Measurements from ENCODE around the gene GNAZ.

The GNAZ gene

DNA sequence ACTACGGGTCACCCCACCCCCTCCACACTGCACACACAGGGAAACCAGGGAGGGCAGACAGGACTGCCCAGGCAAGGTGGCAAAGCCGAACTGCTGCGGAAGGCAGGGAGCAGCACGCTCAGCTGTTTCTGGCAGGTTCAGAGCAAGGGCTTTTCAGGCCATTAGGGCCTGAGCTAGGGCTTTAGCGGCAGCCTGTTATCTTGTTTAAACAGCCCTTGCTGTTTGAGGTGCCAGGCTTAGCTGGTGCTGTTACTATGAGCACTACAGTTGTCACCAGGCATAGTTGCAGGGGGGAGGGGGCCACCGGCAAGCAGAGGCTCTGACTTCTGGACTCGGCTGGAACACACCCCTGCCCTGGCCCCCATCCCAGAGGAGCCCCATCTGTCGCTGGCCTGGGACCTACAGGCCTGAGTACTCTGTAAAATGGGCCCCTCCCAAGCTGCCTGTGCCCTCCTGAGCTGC, 36.6 kb downstream of the GNAZ start:
- TF ChIP-seq CTCF (IDR thresholded peaks at IDR 0.05; ENCODE audit: insufficient read depth, low read length, poor library complexity, severe bottlenecking): no peak
- no peak for DNase-seq (ENCODE audit: extremely low read depth, insufficient read length)
- Histone ChIP-seq H3K27me3 (replicated peaks; ENCODE audit: control insufficient read depth, insufficient read depth, low read length) (no peaks in the 10 kb centered on the region), H3K4me3 (replicated peaks; ENCODE audit: low read depth, low read length) (no peak overlapping the region), H3K36me3 (ENCODE audit: control insufficient read depth, insufficient read depth, low read length) (no peaks in the 10 kb centered on the region)

DNA sequence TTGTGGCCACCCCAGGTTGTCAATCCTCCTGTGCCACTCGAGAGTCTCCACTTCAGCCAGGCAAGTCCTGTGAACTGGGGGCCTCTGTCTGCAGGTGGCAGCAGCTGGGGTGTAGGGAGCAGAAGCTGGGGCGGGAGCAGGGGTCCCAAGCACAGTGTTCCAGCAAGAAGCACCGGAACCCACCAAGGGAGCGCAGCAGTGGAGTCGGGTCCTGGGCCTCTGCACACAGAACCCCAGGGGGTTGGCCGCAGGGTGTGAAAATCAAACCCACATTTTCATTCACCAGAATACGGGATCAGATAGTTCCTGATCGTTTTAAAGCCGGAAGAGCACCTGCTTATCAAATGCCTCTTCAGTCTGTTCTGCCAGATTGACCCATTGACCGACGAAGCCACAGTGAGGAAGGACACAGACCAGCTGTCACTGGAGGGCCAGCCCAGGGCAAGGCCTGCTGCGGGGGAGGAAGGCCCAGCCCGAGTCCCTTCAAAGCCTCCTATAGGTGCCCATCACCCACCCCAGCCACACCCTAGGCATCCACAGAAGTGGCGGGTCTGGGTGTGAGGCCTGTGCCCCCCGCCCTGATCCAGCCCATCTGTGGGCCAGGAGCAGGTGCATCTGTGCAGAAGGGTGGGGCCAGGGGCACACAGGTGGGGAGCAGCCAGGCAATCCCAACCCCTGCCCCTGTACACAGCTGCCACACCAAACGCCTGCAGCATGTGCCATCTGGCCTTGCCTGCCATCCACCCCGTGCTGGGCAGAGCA, 37.3 kb downstream of the GNAZ start:
- DNase-seq (ENCODE audit: extremely low read depth, insufficient read length): no peak
- Histone ChIP-seq H3K4me3 (replicated peaks; ENCODE audit: low read depth, low read length) (no peak overlapping the region), H3K27me3 (replicated peaks; ENCODE audit: control insufficient read depth, insufficient read depth, low read length) (no peaks in the 10 kb centered on the region), H3K36me3 (ENCODE audit: control insufficient read depth, insufficient read depth, low read length) (no peaks in the 10 kb centered on the region)
- TF ChIP-seq CTCF (IDR thresholded peaks at IDR 0.05; ENCODE audit: insufficient read depth, low read length, poor library complexity, severe bottlenecking): no peak

- Histone ChIP-seq H3K27me3 (replicated peaks; ENCODE audit: control insufficient read depth, insufficient read depth, low read length) (no peaks in the 10 kb centered on the region), H3K36me3 (ENCODE audit: control insufficient read depth, insufficient read depth, low read length) (no peaks in the 10 kb centered on the region), H3K4me3 (replicated peaks; ENCODE audit: low read depth, low read length) (no peak overlapping the region)
- DNase-seq (ENCODE audit: extremely low read depth, insufficient read length): no peak
- TF ChIP-seq CTCF (IDR thresholded peaks at IDR 0.05; ENCODE audit: insufficient read depth, low read length, poor library complexity, severe bottlenecking): no peak
Measured at GRCh38 chr22:23108249-23109078, 38.1 kb downstream of the GNAZ start.

- H3K36me3 ChIP-seq (ENCODE audit: control insufficient read depth, insufficient read depth, low read length): no peaks in the 10 kb centered on the region
- H3K27me3 ChIP-seq (replicated peaks; ENCODE audit: control insufficient read depth, insufficient read depth, low read length): no peaks in the 10 kb centered on the region
- H3K4me3 ChIP-seq (replicated peaks; ENCODE audit: low read depth, low read length): no peak overlapping the region
- TF ChIP-seq CTCF (IDR thresholded peaks at IDR 0.05; ENCODE audit: insufficient read depth, low read length, poor library complexity, severe bottlenecking): no peak
- DNase-seq (ENCODE audit: extremely low read depth, insufficient read length): no peak
Measured at GRCh38 chr22:23109079-23109347, 38.7 kb downstream of the GNAZ start.

DNA sequence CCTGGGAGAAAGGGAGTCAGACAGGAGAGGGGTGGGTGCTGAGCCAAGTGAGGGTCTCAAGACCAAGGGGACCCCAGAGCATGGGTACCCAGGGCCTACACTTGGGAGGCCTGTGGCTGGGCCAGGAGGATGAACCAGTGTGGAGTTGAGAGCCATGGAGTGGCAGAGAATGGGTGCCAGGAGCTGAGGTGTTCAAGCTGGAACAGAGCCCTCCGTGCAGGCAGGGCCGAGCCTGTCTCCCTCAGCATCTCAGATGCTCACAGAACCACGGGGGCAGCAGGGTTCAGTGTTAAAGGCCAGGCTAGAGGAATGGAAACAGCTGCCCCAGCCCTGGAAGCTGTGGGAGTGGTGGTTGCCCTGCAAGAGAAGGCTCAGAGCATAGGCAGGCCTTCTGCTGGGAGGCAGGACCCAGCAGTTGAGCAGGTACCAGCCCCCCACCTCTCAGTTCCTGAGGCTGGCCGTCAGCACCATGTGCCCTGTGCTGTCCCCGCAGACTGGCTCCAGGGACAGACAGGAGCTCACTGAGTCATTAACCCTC, 39.2 kb downstream of the GNAZ start:
- Histone ChIP-seq H3K4me3 (replicated peaks; ENCODE audit: low read depth, low read length) (no peak overlapping the region), H3K27me3 (replicated peaks; ENCODE audit: control insufficient read depth, insufficient read depth, low read length) (no peaks in the 10 kb centered on the region), H3K36me3 (ENCODE audit: control insufficient read depth, insufficient read depth, low read length) (no peaks in the 10 kb centered on the region)
- no peak for DNase-seq (ENCODE audit: extremely low read depth, insufficient read length)
- TF ChIP-seq CTCF (IDR thresholded peaks at IDR 0.05; ENCODE audit: insufficient read depth, low read length, poor library complexity, severe bottlenecking): no peak
